Measurements from ENCODE around the gene DNAH8. TPM values are rescaled to one million over a fixed set of nuclear protein-coding genes. Genes with fewer than 3 reads are reported as not detected.

Gene DNAH8
- total RNA-seq, 1 donor from 2014 or later, result 14.6 TPM

- no peak overlapping the region for H3K9ac ChIP-seq (ENCODE audit: low read depth in 1 of 3, low read length in 3 of 3)
- no peak overlapping the region for H3K27ac ChIP-seq (ENCODE audit: low read depth, low read length)
- H3K27me3 ChIP-seq (ENCODE audit: control insufficient read depth in 3 of 3, insufficient read depth in 3 of 3, low read length in 3 of 3), result peaks cover 5 to 17% (median 12%) of the 10 kb centered on the region in 3 donors
- H3K9me3 ChIP-seq (ENCODE audit: control insufficient read depth in 3 of 3, low read length in 3 of 3), result no peaks in the 10 kb centered on the region
- H3K36me3 ChIP-seq (ENCODE audit: control insufficient read depth in 3 of 3, insufficient read depth in 3 of 3, low read length in 3 of 3), result no peaks in the 10 kb centered on the region
- no peak overlapping the region for H3K4me3 ChIP-seq (ENCODE audit: low read length in 3 of 3)
- H3K4me1 ChIP-seq (ENCODE audit: control insufficient read depth in 3 of 3, insufficient read depth in 3 of 3, low read length in 3 of 3), result no peaks in the 10 kb centered on the region
Observed at GRCh38 chr6:38985839-38986238, 270.7 kb downstream of the DNAH8 start.

DNA sequence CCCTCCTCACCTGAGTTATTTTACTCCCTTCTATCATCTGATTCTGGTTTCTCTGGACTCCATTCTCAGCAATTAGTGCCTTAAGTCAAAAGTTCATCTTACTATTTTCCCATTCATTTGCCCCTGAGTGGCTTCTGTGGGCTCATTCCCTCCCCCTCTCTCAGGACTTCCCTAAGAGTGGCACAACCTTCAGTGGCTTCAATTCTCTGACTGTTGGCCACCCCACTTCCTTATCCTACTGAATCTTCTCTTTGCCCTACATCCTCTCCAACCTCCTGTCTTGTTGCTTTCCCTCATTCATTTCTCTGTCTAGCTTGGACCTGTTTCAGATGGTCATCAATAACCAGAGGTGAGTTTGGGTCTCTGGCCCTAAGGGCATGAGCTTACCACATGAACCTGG, 272.4 kb downstream of the DNAH8 start:
- Histone ChIP-seq H3K4me3 (ENCODE audit: low read length in 3 of 3) (no peak overlapping the region), H3K9me3 (ENCODE audit: control insufficient read depth in 3 of 3, low read length in 3 of 3) (no peaks in the 10 kb centered on the region), H3K27ac (ENCODE audit: low read depth, low read length) (no peak overlapping the region), H3K27me3 (ENCODE audit: control insufficient read depth in 3 of 3, insufficient read depth in 3 of 3, low read length in 3 of 3) (peaks cover 5 to 21% (median 13%) of the 10 kb centered on the region in 3 donors), H3K4me1 (ENCODE audit: control insufficient read depth in 3 of 3, insufficient read depth in 3 of 3, low read length in 3 of 3) (no peaks in the 10 kb centered on the region), H3K9ac (ENCODE audit: low read depth in 1 of 3, low read length in 3 of 3) (no peak overlapping the region), H3K36me3 (ENCODE audit: control insufficient read depth in 3 of 3, insufficient read depth in 3 of 3, low read length in 3 of 3) (no peaks in the 10 kb centered on the region)

DNA sequence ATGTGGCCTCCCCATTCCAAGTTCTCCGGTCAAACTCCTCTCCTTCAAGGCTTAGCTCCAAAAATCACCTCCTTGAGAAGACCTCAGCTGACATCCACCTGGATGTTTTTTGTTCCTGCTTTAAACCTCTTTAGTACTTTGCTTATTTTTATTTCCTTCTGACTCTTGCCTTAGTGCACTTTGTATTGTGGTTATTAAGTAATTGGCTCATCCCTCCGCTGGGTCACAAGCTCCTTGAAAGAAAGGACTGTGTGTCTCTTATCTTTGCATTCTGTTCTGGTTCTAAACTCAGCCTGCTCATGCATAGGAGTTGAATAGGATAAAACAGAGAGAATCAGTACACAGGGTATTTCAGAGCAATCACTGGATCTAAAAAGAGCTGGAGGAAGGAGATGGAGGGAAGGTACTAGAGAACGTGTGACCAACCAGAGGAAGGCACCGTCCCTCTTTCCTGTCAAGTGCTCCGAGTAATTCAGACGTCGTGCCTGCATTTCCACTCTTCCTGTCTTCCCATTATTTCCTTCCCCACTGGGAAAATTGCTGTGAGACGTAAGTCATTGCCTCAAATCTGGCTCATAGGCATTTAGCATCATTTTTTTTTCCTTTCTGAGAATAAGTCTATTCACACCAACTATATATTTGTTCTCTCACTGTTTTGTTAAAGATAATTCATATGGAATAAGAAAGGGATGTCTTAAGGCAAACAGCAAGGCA, 273.8 kb downstream of the DNAH8 start:
- Histone ChIP-seq H3K27me3 (ENCODE audit: control insufficient read depth in 3 of 3, insufficient read depth in 3 of 3, low read length in 3 of 3) (peaks cover 5 to 21% (median 13%) of the 10 kb centered on the region in 3 donors), H3K9me3 (ENCODE audit: control insufficient read depth in 3 of 3, low read length in 3 of 3) (no peaks in the 10 kb centered on the region), H3K36me3 (ENCODE audit: control insufficient read depth in 3 of 3, insufficient read depth in 3 of 3, low read length in 3 of 3) (no peaks in the 10 kb centered on the region), H3K9ac (ENCODE audit: low read depth in 1 of 3, low read length in 3 of 3) (no peak overlapping the region), H3K27ac (ENCODE audit: low read depth, low read length) (no peak overlapping the region), H3K4me3 (ENCODE audit: low read length in 3 of 3) (no peak overlapping the region), H3K4me1 (ENCODE audit: control insufficient read depth in 3 of 3, insufficient read depth in 3 of 3, low read length in 3 of 3) (no peaks in the 10 kb centered on the region)

- H3K4me1 ChIP-seq (ENCODE audit: control insufficient read depth in 3 of 3, insufficient read depth in 3 of 3, low read length in 3 of 3), result no peaks in the 10 kb centered on the region
- no peak overlapping the region for H3K9ac ChIP-seq (ENCODE audit: low read depth in 1 of 3, low read length in 3 of 3)
- no peak overlapping the region for H3K27ac ChIP-seq (ENCODE audit: low read depth, low read length)
- no peak overlapping the region for H3K4me3 ChIP-seq (ENCODE audit: low read length in 3 of 3)
- H3K27me3 ChIP-seq (ENCODE audit: control insufficient read depth in 3 of 3, insufficient read depth in 3 of 3, low read length in 3 of 3), result peaks cover 5 to 24% (median 13%) of the 10 kb centered on the region in 3 donors
- H3K9me3 ChIP-seq (ENCODE audit: control insufficient read depth in 3 of 3, low read length in 3 of 3), result no peaks in the 10 kb centered on the region
- no peaks in the 10 kb centered on the region for H3K36me3 ChIP-seq (ENCODE audit: control insufficient read depth in 3 of 3, insufficient read depth in 3 of 3, low read length in 3 of 3)
Observed at GRCh38 chr6:38990475-38990874, 275.4 kb downstream of the DNAH8 start.

- Histone ChIP-seq H3K36me3 (ENCODE audit: control insufficient read depth in 3 of 3, insufficient read depth in 3 of 3, low read length in 3 of 3) (no peaks in the 10 kb centered on the region), H3K27ac (ENCODE audit: low read depth, low read length) (no peak overlapping the region), H3K9me3 (ENCODE audit: control insufficient read depth in 3 of 3, low read length in 3 of 3) (no peaks in the 10 kb centered on the region), H3K27me3 (ENCODE audit: control insufficient read depth in 3 of 3, insufficient read depth in 3 of 3, low read length in 3 of 3) (peaks cover 12 to 16% (median 13%) of the 10 kb centered on the region in 3 donors), H3K9ac (ENCODE audit: low read depth in 1 of 3, low read length in 3 of 3) (no peak overlapping the region), H3K4me1 (ENCODE audit: control insufficient read depth in 3 of 3, insufficient read depth in 3 of 3, low read length in 3 of 3) (no peaks in the 10 kb centered on the region), H3K4me3 (ENCODE audit: low read length in 3 of 3) (no peak overlapping the region)
Observed at GRCh38 chr6:38996676-38997075, 281.6 kb downstream of the DNAH8 start.

DNA sequence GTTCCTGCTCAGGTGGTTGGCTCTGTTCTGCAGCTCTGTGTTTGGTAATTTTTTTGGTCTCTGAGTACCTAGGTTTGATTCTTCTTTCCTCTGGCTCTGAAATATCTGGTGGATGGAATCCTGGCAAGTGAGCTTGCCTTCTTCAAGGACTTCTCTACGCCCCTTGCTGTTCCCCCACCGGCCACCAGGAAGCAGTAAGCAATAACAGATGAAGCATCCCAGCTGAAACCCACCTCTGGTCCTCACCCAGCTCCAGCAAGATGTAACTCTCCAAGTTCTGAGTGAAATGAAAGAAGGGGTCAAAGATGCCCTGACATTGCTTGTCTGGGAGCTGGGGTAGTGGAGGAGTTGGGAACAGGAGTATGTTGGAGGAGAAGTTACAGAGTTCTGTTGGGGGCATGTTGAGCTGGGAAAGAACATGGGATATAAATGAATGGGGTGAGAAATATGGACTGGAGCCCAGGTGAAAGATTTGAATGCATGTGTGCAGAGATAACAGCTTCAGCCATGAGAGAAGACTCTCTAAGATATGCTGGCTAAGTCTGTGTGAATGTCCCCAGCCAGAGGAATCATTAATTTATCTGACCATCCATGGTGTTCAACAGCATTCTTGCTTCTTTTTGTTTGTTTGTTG, 282.1 kb downstream of the DNAH8 start:
- H3K9me3 ChIP-seq (ENCODE audit: control insufficient read depth in 3 of 3, low read length in 3 of 3), result no peaks in the 10 kb centered on the region
- H3K36me3 ChIP-seq (ENCODE audit: control insufficient read depth in 3 of 3, insufficient read depth in 3 of 3, low read length in 3 of 3), result no peaks in the 10 kb centered on the region
- H3K9ac ChIP-seq (ENCODE audit: low read depth in 1 of 3, low read length in 3 of 3), result no peak overlapping the region
- no peaks in the 10 kb centered on the region for H3K4me1 ChIP-seq (ENCODE audit: control insufficient read depth in 3 of 3, insufficient read depth in 3 of 3, low read length in 3 of 3)
- no peak overlapping the region for H3K27ac ChIP-seq (ENCODE audit: low read depth, low read length)
- H3K4me3 ChIP-seq (ENCODE audit: low read length in 3 of 3), result no peak overlapping the region
- peaks cover 16 to 17% (median 17%) of the 10 kb centered on the region in 3 donors for H3K27me3 ChIP-seq (ENCODE audit: control insufficient read depth in 3 of 3, insufficient read depth in 3 of 3, low read length in 3 of 3)

DNA sequence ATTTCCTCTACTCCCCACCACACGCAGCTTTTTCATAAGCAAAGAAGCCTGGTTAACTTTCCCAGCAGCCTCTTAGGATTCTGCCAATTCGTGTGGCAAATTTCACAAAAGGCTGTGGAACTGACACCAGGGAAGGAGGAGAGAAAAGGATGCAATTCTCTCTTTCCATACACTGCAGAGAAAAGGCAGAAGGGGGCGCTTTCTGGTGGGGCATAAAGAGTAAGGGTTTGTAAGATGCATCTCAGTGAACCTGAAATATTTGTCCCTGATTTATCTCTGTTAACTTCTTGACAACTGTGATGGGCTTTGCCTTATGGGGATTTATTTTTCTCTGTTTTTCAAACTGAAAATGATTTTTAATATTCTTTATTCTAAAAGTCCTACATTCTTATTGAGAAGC, 288.0 kb downstream of the DNAH8 start:
- Histone ChIP-seq H3K36me3 (ENCODE audit: control insufficient read depth in 3 of 3, insufficient read depth in 3 of 3, low read length in 3 of 3) (no peaks in the 10 kb centered on the region), H3K9me3 (ENCODE audit: control insufficient read depth in 3 of 3, low read length in 3 of 3) (no peaks in the 10 kb centered on the region), H3K27me3 (ENCODE audit: control insufficient read depth in 3 of 3, insufficient read depth in 3 of 3, low read length in 3 of 3) (peaks cover 13 to 21% (median 20%) of the 10 kb centered on the region in 3 donors), H3K9ac (ENCODE audit: low read depth in 1 of 3, low read length in 3 of 3) (no peak overlapping the region), H3K4me1 (ENCODE audit: control insufficient read depth in 3 of 3, insufficient read depth in 3 of 3, low read length in 3 of 3) (no peaks in the 10 kb centered on the region), H3K27ac (ENCODE audit: low read depth, low read length) (no peak overlapping the region), H3K4me3 (ENCODE audit: low read length in 3 of 3) (no peak overlapping the region)

DNA sequence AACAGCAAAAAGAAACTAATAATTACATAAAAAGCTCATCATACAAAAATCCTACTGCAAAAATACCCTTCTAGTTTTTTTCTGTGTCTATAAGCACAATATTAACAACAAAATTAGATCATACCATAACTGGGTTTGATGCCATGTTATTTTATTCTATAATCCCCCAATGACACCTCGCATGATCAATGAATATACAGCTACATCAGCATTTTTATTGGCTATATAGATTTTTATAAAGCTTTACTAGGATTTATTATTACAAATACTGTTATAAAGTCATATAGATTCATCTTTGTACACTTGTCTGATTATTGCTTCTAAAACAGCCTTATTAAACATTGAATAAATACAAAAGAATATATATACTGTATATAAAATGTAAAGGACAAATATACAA, 288.4 kb downstream of the DNAH8 start:
- Histone ChIP-seq H3K4me3 (ENCODE audit: low read length in 3 of 3) (no peak overlapping the region), H3K4me1 (ENCODE audit: control insufficient read depth in 3 of 3, insufficient read depth in 3 of 3, low read length in 3 of 3) (no peaks in the 10 kb centered on the region), H3K9me3 (ENCODE audit: control insufficient read depth in 3 of 3, low read length in 3 of 3) (no peaks in the 10 kb centered on the region), H3K9ac (ENCODE audit: low read depth in 1 of 3, low read length in 3 of 3) (no peak overlapping the region), H3K36me3 (ENCODE audit: control insufficient read depth in 3 of 3, insufficient read depth in 3 of 3, low read length in 3 of 3) (no peaks in the 10 kb centered on the region), H3K27me3 (ENCODE audit: control insufficient read depth in 3 of 3, insufficient read depth in 3 of 3, low read length in 3 of 3) (peaks cover 13 to 22% (median 20%) of the 10 kb centered on the region in 3 donors), H3K27ac (ENCODE audit: low read depth, low read length) (no peak overlapping the region)

GRCh38 chr6:39004801-39005200, 289.7 kb downstream of the DNAH8 start:
- H3K27me3 ChIP-seq (ENCODE audit: control insufficient read depth in 3 of 3, insufficient read depth in 3 of 3, low read length in 3 of 3), result peaks cover 13 to 24% (median 16%) of the 10 kb centered on the region in 3 donors
- no peak overlapping the region for H3K9ac ChIP-seq (ENCODE audit: low read depth in 1 of 3, low read length in 3 of 3)
- H3K4me3 ChIP-seq (ENCODE audit: low read length in 3 of 3), result no peak overlapping the region
- no peaks in the 10 kb centered on the region for H3K4me1 ChIP-seq (ENCODE audit: control insufficient read depth in 3 of 3, insufficient read depth in 3 of 3, low read length in 3 of 3)
- H3K9me3 ChIP-seq (ENCODE audit: control insufficient read depth in 3 of 3, low read length in 3 of 3), result no peaks in the 10 kb centered on the region
- H3K36me3 ChIP-seq (ENCODE audit: control insufficient read depth in 3 of 3, insufficient read depth in 3 of 3, low read length in 3 of 3), result no peaks in the 10 kb centered on the region
- no peak overlapping the region for H3K27ac ChIP-seq (ENCODE audit: low read depth, low read length)

- no peak overlapping the region for H3K4me3 ChIP-seq (ENCODE audit: low read length in 3 of 3)
- H3K9me3 ChIP-seq (ENCODE audit: control insufficient read depth in 3 of 3, low read length in 3 of 3), result no peaks in the 10 kb centered on the region
- H3K4me1 ChIP-seq (ENCODE audit: control insufficient read depth in 3 of 3, insufficient read depth in 3 of 3, low read length in 3 of 3), result no peaks in the 10 kb centered on the region
- peaks cover 10 to 21% (median 16%) of the 10 kb centered on the region in 3 donors for H3K27me3 ChIP-seq (ENCODE audit: control insufficient read depth in 3 of 3, insufficient read depth in 3 of 3, low read length in 3 of 3)
- no peak overlapping the region for H3K27ac ChIP-seq (ENCODE audit: low read depth, low read length)
- no peaks in the 10 kb centered on the region for H3K36me3 ChIP-seq (ENCODE audit: control insufficient read depth in 3 of 3, insufficient read depth in 3 of 3, low read length in 3 of 3)
- no peak overlapping the region for H3K9ac ChIP-seq (ENCODE audit: low read depth in 1 of 3, low read length in 3 of 3)
Observed at GRCh38 chr6:39005774-39006173, 290.7 kb downstream of the DNAH8 start.

Measured in skeletal muscle tissue (tissue), 4 donors.